ENCODE data around the gene SHISA8. TPM values are rescaled to one million over a fixed set of nuclear protein-coding genes. Genes with fewer than 3 reads are reported as not detected.
"Not testable (repeated sequence)": the region's sequence is repeated elsewhere in the genome, so short reads cannot be mapped to it uniquely, and the experiment has no call there.

Gene SHISA8
- total RNA-seq, 1 donor from 2014 or later = not detected

GRCh38 chr22:41900652-41901312, 14.1 kb downstream of the SHISA8 start:
- DNase-seq (ENCODE audit: low spot score) = no peak
- ATAC-seq = no peak

DNA sequence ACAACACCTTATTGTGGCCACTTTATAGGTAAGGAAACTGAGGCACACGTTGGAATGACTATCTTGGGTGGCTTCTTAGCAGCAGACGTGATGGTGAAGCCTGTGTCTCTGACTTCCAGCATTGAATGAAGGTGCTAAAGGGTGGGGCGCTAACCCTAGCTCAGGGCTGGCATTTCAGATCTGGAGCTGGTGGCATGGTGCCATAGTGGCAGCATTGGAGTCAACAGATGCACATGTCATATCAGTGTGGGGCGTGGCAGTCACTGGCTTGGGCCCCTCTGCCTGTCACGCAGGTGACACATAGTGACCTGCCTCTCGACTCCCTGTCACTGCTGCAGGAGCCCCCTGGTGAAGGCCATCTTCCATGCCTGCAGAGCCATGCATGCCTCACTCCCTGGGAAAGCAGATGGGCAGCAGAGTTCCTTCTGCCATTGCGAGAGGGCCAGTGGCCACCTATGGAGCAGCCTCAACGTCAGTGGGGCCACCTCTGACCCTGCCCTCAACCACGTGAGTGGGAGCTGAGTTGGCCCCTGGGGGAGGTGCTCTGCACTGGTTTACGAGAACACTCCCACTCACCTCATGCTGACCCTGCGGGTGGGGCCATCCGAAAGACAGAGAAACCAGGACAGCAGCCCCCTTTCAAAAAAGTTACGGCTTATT, 14.8 kb downstream of the SHISA8 start:
- DNase-seq (ENCODE audit: low spot score) (no peak), ATAC-seq (no peak)

DNA sequence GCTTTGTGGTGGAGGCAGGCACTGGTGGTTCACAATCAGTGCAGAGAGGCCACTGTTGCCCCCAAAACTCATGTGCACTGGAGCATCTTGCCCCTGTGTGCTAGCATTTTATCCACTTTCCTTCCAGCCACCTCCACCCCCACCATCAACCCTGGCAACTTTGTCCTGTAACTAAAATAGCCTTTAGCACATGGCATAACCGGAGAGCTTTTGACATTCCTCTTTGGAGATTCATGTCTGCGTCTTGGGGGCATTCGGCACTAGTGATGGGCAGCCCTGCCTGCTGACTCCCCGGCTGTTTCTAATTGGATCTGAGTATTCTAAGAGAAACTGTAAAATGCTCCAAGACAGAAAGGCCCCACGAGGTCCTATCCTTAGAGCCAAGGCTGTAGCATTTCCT, 15.8 kb downstream of the SHISA8 start:
- no peak for DNase-seq (ENCODE audit: low spot score)
- no peak for ATAC-seq

GRCh38 chr22:41898645-41899044, 16.2 kb downstream of the SHISA8 start:
- no peak for DNase-seq (ENCODE audit: low spot score)

DNA sequence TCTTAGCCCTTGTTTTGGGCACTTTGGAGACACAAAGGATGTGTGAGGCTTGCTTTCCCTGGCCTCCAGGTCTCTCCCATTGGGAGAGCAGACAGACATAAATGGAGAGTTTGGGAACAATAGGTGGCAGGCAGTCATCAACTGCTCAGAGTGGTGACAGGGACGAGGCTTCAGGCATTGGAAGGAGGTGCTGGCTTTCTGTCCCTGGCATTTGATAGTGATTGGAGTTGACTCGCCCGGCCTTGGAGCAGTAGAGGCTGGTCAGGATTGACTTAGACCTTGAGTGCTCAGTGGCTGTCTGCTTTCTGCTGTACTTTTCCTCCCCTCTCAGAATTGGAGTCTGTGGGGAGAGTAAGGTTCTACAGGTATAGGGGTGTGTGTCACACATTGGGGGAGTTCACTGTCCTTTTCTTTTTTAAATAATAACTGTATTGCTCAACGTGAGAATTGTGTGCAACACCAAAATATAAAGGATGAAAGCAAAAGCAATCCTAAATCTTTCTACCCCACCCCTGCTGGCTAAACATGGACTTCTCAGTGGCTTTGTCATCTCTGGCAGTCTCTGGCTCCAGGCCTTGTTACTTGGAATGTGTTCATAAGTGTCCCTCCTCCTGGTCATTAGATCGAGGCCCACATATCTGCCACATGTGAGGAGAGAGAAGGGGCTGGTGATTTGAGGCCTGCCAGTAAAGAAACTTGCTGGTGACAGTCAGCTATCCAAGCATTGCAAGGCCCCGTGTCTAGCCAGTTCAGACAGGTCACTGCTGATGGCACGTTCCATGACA, 21.1 kb downstream of the SHISA8 start:
- DNase-seq (ENCODE audit: low spot score) = no peak
- ATAC-seq = peak; percentile 6

More at GRCh38 chr22:41898645-41899044, 16.2 kb downstream of the SHISA8 start:
- ATAC-seq = no peak

DNA sequence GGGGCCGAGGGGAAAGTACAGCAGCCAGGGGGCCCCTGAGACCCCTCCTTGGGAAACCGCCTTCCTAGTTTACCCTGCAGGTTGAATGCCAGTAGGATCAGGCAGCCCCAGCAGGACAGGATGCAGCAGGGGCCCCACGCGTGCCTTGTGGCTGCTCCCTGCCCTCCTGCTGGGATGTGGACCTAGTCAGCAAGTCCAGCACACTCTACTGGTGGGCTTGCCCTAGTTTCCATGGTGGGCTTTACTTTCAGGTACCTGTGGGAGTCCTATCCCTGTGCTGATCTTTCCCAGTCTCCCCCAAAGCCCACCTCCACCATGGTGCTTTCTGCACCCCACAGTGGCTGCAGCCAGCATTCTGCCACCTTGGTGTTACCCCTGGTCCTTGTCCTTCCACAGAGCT, 22.2 kb downstream of the SHISA8 start:
- DNase-seq (ENCODE audit: low spot score) (no peak), ATAC-seq (no peak)

- no peak for ATAC-seq
- no peak for DNase-seq (ENCODE audit: low spot score)
Measured at GRCh38 chr22:41891407-41891806, 23.5 kb downstream of the SHISA8 start.

DNA sequence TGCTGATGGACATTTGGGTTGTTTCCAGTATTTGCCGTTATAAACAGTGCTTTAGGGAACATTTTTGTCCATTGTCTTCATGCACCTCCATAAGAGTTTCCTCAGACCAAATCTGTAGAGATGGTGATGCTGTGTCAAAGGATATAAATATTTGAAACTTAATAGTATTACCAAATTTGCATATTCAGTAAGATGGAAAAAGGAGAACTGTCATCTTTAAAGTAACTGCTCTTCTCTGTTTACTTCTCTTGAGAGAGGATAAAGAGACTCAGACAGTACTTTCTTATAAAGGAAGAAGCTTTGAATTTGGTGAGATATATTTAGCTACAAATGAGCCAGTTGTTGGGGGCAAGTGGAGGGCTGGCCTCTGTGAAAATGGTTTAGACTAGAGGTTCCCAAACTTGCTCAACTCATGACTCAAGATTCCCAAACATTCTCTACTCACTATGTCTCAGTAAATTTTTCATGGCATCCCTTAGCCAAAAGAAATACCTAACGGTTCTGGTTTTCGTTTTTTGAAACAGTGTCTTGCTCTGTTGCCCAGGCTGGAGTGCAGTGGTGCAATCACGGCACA, 26.2 kb downstream of the SHISA8 start:
- DNase-seq (ENCODE audit: low spot score) = no peak
- no peak for ATAC-seq

GRCh38 chr22:41885516-41885915, 29.4 kb downstream of the SHISA8 start:
- no peak for ATAC-seq
- no peak for DNase-seq (ENCODE audit: low spot score)

DNA sequence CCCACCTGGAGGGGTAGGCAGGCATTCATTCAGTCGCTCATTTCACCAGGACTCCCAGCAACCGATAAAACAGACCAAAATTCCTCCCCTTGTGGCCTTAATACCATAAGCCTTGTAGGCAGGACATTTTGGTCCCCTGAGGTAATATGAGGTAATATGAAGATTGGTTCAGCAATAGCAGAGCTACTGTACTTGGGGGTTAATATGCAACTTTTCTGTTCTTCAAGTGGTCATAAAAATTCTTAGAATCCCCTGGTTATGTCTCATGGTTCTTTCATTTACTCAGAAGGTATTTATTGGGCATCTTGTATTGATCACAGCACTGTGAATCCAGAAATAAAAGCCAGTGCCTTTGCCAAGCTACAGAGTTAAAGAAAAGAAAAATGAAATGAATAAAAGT, 29.8 kb downstream of the SHISA8 start:
- ATAC-seq (no peak), DNase-seq (ENCODE audit: low spot score) (no peak)

DNA sequence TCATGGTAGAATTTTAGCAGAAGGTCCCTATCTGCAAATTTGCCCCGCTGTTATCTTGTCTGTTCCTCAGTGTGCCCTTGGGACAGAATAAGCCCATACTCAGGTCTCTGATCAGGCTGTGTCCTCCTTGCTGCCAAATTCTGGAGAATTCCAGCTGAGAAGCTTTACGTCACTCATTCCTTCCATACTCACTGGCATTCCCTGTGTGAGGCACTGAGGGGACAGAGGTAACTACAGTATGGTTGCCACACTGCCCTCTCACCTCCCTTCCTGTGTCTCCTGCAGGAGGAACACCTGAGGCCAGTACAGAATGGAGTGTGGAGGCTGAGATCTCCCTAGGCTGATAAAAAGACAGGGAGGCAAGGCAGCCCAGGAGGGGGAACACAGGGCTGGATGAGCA, 31.5 kb downstream of the SHISA8 start:
- DNase-seq (ENCODE audit: low spot score) (no peak), ATAC-seq (no peak)

DNA sequence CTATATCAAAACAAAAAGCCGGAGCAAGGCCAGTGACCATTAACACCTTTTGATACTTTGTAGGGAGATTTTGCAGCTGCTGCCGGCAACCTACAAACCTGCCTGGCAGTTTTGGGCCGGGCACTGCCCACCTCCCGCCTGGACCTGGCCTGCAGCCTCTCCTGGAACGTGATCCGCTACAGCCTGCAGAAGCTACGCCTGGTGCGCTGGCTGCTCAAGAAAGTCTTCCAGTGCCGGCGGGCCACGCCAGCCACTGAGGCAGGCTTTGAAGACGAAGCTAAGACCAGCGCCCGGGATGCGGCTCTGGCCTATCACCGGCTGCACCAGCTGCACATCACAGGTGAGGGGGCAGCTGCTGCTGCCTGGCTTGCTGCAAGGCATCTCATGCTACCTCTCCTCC, 34.2 kb downstream of the SHISA8 start:
- DNase-seq (ENCODE audit: low spot score) (no peak), ATAC-seq (no peak)

- DNase-seq (ENCODE audit: low spot score) (no peak), ATAC-seq (peak; percentile 57)
Measured at GRCh38 chr22:41876675-41877074, 38.2 kb downstream of the SHISA8 start.

- ATAC-seq = no peak
- no peak for DNase-seq (ENCODE audit: low spot score)
Measured at GRCh38 chr22:41876275-41876674, 38.6 kb downstream of the SHISA8 start.

GRCh38 chr22:41875531-41876270, 39.2 kb downstream of the SHISA8 start:
- DNase-seq (ENCODE audit: low spot score) (no peak), ATAC-seq (peak; percentile 61)

GRCh38 chr22:41874090-41874489, 40.8 kb downstream of the SHISA8 start:
- ATAC-seq = no peak
- DNase-seq (ENCODE audit: low spot score) = no peak

DNA sequence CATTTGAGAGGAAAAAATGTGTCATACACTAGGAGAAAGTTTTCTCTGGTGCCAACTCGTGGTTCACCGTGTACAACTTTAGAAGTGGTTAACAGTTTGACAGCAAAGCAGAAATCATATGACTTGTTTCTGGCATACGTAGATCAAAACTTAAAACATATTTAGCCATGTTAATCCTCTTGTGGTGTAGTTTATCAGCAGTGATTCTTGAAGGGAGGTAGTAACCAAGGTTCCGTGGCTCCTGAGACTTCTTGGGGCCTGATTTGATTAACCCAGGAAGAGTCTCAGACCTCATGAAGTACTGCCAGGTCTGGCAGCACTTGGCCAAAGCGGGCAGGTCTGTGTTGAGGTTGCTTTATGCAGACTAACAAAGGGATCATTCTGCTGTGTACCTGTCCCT, 41.5 kb downstream of the SHISA8 start:
- no peak for DNase-seq (ENCODE audit: low spot score)
- ATAC-seq = no peak

- no peak for ATAC-seq
- DNase-seq (ENCODE audit: low spot score) = no peak
Measured at GRCh38 chr22:41870786-41871185, 44.1 kb downstream of the SHISA8 start.

DNA sequence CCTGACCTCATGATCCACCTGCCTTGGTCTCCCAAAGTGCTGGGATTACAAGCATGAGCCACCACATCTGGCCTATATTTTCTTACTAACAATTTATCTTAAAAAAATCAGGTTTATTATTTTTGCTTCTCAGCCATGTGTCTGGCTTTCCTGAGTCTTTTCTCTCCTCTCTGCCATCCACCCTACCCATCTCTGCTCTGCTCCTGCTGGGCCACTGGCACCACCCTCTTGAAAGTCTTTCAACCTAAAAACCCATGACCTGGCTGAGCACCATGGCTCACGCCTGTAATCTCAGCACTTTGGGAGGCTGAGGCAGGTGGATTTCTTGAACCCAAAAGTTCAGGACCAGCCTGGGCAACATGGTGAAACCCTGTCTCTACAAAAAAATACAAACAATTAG, 44.8 kb downstream of the SHISA8 start:
- ATAC-seq; DNase-seq (ENCODE audit: low spot score): not testable (repeated sequence)

GRCh38 chr22:41868556-41868955, 46.3 kb downstream of the SHISA8 start:
- DNase-seq (ENCODE audit: low spot score) (no peak), ATAC-seq (no peak)

DNA sequence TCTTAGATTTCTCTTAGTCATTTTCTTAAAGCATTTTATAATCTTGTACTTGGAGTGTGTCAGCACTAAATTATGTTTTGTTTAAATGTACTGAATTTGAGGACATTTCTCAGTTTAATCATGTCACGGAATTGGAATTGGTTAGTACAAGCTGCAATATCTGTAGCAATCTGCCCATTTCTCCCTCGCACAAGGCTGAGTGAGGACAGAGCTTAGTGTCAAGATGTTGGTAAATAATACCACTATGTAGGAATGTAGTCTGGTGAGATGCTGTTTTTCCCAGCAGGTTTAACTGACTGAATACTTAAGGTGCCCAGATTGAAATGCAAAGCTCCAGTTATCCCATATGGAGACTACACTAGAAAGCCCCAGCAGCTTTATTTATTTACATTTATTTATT, 51.4 kb downstream of the SHISA8 start:
- ATAC-seq (no peak), DNase-seq (ENCODE audit: low spot score) (no peak)
